HG02970 (cell line): ENCODE measurements around the gene XPR1.
A peak's percentile ranks its signal among the peaks of the same experiment; 100 is the strongest.
"Not testable (repeated sequence)": the region's sequence is repeated elsewhere in the genome, so short reads cannot be mapped to it uniquely, and the experiment has no call there.

Experiments used
- ATAC-seq: cut with Tn5 transposase; IDR thresholded peaks from one replicate; pipeline ENCODE4 v1.9.1; 2021; ENCODE audit warnings: mild to moderate bottlenecking, moderate library complexity, moderate number of reproducible peaks; ENCODE audit not compliant: unreplicated experiment, low FRiP score

The XPR1 gene

GRCh38 chr1:180821970-180822369 lies 190.1 kb downstream of the XPR1 start:
- no peak for ATAC-seq

GRCh38 chr1:180831507-180831906 lies 199.7 kb downstream of the XPR1 start:
- not testable (repeated sequence) for ATAC-seq

DNA sequence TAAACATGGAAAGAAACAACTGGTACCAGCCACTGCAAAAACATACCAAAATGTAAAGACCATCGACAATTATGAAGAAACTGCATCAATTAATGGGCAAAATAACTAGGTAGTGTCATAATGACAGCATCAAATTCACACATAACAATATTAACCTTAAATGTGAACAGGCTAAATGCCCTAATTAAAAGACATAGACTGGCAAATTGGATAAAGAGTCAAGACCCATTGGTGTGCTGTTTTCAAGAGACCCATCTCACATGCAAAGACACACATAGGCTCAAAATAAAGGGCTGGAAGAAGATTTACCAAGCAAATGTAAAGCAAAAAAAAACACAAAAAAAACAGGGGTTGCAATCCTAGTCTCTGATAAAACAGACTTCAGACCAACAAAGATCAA lies 201.4 kb downstream of the XPR1 start:
- ATAC-seq = not testable (repeated sequence)

GRCh38 chr1:180836449-180836848 lies 204.6 kb downstream of the XPR1 start:
- no peak for ATAC-seq

DNA sequence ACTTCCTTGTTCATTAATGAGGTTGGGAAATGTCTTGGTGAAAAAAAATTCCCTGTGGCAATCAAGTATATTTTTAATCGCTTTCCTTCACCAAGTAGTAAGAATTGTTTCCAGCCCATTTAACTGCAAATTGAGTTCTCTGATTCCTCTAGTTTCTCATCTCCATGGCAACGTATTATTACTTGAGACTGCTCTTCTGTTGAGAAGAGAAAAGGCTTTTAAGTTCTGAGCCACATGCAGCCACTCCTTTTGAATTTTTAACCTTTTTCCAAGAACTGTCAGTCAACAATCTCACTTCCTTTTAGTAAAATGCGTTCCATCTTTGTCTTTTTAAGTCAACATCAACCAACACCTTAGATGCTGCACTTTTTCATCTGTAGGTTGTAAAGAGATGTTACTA lies 205.2 kb downstream of the XPR1 start:
- no peak for ATAC-seq

DNA sequence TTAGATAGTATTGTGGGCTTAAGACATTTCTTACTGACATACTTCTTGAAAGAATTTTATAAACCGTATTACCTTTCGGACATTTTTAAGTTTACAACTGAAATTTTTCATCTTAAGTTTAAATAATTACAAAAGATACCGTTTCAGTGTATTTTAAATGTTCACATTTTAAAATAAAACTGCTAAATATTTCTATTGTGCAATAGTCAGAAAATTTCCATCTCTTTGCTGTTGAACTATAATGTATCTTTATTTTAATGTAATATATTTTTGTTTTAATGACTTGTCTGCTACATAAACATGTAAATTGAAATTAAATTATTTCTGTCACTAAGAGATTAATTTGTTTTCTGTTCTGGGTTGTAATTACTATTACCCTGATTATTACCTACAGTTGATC lies 206.7 kb downstream of the XPR1 start:
- no peak for ATAC-seq

DNA sequence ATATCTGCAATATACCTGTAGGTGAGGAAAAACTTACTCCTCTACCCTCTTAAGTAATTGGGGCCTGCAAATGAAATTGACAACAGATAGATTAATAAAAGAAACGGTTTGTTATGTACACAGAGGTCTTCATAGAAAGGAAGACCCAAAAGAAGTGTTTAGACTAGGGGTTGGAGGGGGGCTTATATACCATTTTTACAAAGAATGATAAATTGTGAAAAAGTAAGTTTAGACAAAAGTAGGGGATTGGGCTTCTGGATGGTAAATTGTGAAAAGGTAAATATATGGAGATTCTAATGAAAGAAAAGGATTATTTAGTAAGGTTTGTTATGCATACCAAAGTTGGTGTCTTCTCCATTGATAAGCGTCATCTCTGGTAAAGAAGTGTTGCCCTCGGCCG lies 207.7 kb downstream of the XPR1 start:
- no peak for ATAC-seq

DNA sequence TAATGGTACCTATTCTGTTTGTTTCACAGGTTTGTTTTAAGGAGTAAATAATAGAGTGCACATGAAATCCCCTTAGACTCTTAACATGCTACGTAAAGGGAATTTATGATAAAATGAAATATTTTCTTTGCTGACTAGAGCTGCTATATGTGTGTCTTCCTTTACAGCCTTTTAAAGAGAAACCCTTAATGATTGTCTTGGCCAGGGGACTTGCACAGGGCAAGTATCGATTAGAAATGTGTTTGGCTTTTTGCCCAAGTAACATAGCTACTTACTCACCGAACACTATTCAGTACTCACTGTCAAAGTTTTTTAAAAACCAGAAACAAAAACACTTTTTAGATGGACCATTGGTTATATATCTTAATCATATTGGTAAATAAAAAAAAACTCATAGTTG lies 209.6 kb downstream of the XPR1 start:
- no peak for ATAC-seq

DNA sequence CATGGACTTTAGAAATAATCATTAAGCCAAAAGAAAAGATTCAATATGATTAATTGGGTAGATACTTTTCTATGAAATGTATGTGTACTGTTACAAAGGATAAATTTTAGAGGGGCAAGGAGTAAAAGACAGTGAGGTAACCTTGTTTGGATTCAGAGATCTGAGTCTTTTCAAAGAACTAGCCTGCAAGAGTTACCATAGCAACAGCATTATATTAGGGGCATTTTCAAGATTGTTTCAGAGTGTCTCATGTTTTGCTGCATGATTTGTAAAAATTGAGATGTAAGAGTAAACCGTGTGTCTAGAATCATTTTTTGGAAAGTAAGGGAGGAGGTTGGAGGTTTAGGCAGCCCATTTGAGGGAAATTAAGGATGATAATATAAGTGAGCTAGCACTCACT lies 210.2 kb downstream of the XPR1 start:
- no peak for ATAC-seq

GRCh38 chr1:180842491-180843275 lies 210.9 kb downstream of the XPR1 start:
- ATAC-seq = no peak

DNA sequence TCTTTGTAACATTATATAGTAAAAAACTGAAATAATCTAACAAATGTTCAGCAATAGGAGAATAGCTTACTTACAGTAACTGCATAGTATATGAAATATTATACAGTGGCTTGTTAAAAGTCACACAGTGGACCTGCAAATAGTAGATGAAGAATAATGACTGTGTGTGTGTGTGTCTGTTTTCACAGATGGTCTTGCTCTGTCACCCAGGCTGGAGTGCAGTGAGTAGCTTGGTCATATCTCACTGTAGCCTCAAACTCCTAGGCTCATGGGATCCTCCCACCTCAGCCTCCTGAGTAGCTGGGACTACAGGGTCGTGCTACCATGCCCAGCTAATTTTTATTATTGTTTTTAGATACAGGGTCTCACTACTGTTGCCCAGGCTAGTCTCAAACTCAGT lies 213.5 kb downstream of the XPR1 start:
- ATAC-seq = no peak

DNA sequence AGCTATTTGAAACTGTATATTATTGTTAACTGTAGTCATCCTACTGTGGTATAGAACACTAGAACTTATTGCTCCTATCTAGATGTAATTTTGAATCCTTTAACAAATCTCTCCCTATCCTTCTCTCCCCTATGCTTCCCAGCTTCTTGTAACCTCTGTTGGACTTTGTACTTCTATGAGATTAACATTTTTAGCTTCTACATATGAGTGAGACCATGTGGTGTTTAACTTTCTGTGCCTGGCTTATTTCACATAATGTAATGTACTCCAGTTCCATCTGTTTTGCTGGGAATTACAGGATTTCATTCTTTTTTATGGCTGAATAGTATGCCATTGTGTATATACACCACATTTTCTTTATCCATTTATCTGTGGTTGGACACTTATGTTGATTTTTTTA lies 216.4 kb downstream of the XPR1 start:
- no peak for ATAC-seq

DNA sequence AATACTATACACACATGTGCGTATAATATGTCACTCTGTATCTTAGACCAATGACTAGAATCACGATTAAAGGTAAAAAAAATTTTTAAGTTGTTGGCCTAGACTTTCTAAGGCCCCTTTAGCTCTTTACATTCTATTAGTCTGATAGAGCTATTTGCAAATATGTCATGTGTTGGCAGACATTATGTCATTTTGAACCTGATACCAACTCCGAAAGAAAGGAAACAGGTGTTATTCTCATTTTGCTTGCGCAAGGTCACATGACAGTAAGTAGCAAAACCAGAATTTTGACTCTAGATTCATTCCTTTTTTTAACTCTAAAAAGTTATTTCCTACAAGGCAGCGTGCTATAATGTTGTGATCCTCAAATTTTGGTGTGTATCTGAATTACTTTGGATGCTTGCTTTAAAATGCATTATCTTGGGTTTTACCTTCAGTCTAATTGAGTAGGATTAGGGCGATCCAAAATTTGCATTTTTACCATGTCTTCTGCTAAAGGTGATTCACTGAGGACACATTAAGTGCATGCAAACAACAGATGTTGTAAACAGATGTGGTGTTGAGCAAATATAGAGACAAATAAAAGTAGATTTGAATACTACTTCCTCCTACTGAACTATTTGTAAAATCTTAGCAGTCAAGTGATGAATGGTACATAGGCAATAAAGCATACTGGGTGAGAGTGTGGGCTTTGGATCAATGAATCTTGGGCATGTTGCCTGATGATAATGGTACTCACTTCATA lies 217.4 kb downstream of the XPR1 start:
- peak; percentile 53 for ATAC-seq

GRCh38 chr1:180851995-180852887 lies 220.4 kb downstream of the XPR1 start:
- no peak for ATAC-seq

DNA sequence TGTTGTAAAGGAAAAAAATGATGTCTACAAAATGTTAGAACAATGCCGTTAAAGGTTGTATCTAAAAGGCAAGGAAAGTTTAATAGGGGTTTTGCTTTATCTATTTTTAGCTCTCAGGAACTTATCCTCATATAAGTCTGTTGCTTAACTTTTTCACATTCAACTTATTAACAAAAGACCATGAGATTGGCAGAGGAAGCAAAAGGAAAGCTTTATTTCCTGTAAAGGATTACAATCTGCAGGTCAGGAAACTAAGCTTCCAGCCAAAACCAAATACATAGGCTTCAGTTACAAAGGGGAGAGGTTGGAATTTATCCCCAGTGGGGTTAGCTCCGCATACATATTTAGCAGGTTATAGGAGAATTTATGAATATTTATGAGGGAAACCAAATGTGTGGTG lies 222.2 kb downstream of the XPR1 start:
- ATAC-seq = no peak

- ATAC-seq = no peak
Observed at GRCh38 chr1:180854456-180854855, 222.6 kb downstream of the XPR1 start.

- ATAC-seq = not testable (repeated sequence)
Observed at GRCh38 chr1:180857947-180858725, 226.3 kb downstream of the XPR1 start.

- no peak for ATAC-seq
Observed at GRCh38 chr1:180859306-180859705, 227.5 kb downstream of the XPR1 start.

DNA sequence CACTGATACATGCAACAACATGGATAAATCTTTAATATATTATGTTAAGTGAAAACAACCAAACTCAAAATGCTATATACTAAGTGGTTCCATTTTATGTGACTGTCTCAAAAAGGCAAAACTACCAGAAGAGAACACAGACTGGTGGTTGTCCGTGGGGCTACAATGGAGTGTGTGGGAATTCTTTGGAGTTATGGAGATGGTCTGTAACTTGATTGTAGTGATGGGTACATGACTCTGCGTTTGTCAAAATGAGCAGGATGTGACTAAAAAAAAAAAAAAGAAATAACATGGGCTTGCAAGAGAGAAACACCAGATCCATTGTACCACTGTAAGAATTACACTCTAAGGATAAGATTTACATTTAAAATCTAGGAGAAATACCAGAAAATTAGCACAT lies 228.7 kb downstream of the XPR1 start:
- ATAC-seq = no peak

DNA sequence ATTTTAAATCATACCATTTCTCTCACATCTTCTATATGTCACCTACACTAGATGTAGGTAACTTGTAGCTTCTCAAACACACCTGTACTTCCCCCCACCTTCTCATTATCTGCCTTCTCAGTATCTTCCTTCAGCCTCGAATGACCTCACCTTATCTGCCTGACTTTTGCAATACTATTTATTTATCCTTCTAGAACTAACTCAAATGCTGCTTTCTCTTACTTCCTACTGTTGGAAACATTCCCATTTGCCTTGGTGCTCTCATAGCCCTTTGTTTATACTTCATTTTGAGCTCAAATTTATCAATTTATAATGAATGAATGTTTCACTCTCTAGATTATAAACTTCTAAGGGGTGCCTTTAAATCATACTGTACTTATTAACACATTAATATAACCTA lies 230.5 kb downstream of the XPR1 start:
- ATAC-seq = no peak
